Measurements from ENCODE around the gene TEX26. TPM values are rescaled to one million over a fixed set of nuclear protein-coding genes. Genes with fewer than 3 reads are reported as not detected.

Gene TEX26
- total and polyA plus RNA-seq, 12 donors: 0.10 to 1.1 (median 0.51) TPM; not detected in 8

DNA sequence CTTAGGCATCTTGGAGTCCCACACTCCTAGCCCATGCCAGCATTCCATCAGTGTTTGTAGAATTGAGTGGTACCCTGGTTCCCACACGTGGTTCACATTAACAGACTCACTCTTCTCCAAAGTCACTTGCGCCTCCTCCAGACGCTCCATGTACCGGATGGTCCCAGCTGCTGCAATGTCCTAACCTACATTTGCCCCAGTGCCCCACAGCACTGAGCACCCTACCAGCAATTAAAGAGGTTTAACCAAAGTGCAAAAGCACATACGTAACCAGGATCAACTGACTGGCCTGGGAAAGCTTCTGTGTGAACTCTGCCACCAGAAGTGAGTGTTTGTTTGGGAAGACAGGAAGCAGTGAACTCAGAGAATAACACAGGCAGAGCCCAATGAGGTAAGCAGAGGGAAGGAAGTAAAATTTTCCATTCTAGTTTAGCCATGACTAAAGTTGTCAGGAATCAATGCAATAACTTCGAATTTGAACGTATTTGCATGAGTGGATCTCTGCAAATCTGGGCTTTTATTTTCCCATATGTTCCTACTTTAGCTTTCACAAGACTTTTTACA lies 33.7 kb upstream of the TEX26 start:
- H3K4me1 ChIP-seq (replicated peaks in 1 of 2): no peaks in the 10 kb centered on the region
- DNase-seq: peak in 4 of 7 donors; percentile 15 to 34 (median 24)
- intact Hi-C loops (cut with DNase I): no loop called here
- 56 to 61% (median 58%) methylated on average over 7 of the region's 7 CpGs for WGBS, 4 donors
- H3K27ac ChIP-seq: peak overlapping the region in 2 of 5 donors; percentile 35 to 59
- no peak overlapping the region for H3K4me3 ChIP-seq
- TF ChIP-seq POLR2A (IDR thresholded peaks at IDR 0.05): no peak
- TF ChIP-seq, protein P1, sequence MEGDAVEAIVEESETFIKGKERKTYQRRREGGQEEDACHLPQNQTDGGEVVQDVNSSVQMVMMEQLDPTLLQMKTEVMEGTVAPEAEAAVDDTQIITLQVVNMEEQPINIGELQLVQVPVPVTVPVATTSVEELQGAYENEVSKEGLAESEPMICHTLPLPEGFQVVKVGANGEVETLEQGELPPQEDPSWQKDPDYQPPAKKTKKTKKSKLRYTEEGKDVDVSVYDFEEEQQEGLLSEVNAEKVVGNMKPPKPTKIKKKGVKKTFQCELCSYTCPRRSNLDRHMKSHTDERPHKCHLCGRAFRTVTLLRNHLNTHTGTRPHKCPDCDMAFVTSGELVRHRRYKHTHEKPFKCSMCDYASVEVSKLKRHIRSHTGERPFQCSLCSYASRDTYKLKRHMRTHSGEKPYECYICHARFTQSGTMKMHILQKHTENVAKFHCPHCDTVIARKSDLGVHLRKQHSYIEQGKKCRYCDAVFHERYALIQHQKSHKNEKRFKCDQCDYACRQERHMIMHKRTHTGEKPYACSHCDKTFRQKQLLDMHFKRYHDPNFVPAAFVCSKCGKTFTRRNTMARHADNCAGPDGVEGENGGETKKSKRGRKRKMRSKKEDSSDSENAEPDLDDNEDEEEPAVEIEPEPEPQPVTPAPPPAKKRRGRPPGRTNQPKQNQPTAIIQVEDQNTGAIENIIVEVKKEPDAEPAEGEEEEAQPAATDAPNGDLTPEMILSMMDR (IDR thresholded peaks at IDR 0.05): no peak
- H3K36me3 ChIP-seq (replicated peaks in 1 of 2): no peaks in the 10 kb centered on the region
- H3K9me3 ChIP-seq (replicated peaks in 1 of 3): no peaks in the 10 kb centered on the region
- no peaks in the 10 kb centered on the region for H3K27me3 ChIP-seq

DNA sequence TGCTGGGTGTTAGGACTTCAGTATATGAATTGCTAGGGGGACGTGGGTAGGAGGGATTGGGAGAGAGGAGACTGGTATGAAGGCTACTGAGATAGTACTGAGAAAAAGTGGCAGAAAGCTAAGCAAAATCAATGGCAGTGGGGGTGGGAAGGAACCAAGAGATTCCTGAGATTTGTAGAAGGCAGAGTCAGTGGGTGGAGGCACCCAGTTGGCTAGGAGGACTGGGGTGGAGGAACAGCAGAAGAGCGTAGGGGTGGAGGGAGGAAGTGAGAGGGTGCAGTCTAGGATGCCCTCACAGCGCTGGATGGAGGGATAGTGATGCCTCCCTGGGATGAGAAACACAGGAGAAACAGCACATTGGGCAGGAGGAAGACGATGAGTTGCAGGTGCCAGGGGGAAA lies 32.0 kb upstream of the TEX26 start:
- Histone ChIP-seq H3K27me3 (peaks cover 2% of the 10 kb centered on the region), H3K4me1 (replicated peaks in 1 of 2) (no peaks in the 10 kb centered on the region), H3K4me3 (no peak overlapping the region), H3K36me3 (replicated peaks in 1 of 2) (no peaks in the 10 kb centered on the region), H3K27ac (no peak overlapping the region), H3K9me3 (replicated peaks in 1 of 3) (no peaks in the 10 kb centered on the region)
- intact Hi-C loops (cut with DNase I): no loop called here
- TF ChIP-seq POLR2A (IDR thresholded peaks at IDR 0.05): no peak
- TF ChIP-seq, protein P1 (IDR thresholded peaks at IDR 0.05): no peak
- DNase-seq: no peak
- WGBS, 4 donors: 78 to 86% (median 82%) methylated on average over 4 of the region's 4 CpGs

DNA sequence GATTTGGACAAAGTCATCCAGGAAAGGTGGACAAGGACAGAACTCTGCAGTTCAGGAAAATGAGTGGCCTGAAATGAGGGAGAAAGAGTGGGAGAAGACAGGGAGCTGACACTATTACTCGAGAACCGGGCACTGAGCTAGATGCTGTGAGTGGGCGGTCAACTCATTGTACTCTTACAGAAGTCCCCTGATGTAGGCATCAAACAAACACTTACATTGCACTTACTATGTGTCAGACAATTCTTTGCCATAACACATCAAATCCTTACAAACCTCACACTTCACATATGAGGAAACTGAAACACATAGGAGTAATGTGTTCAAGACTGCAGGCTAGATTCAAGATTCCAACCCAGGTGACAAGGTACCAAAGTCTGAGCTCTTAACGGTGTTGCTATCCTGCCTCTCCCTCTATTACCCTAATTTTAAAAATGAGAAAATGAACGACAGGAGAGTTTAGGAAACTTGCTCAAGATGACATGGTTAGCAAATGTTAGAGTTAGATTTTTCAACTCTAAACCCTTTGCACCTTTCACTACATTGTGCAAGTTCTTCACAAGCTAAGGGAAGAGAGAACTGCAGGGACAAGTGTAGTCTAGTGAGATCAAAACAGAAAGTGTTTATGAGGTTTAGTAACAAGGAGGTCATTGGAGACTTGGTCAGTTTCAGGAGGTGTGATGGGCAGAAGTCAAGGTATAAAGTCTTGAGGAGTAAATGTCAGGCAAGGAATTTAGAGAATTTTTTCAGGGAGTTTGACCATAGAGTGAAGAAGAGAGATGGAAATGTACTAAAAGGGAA lies 31.3 kb upstream of the TEX26 start:
- Histone ChIP-seq H3K27me3 (peaks cover 9% of the 10 kb centered on the region), H3K4me1 (replicated peaks in 1 of 2) (peaks cover 0 to 4% of the 10 kb centered on the region in 2 donors), H3K36me3 (replicated peaks in 1 of 2) (no peaks in the 10 kb centered on the region), H3K9me3 (replicated peaks in 1 of 3) (no peaks in the 10 kb centered on the region), H3K4me3 (no peak overlapping the region), H3K27ac (no peak overlapping the region)
- no peak for DNase-seq
- TF ChIP-seq POLR2A (IDR thresholded peaks at IDR 0.05): no peak
- TF ChIP-seq, protein P1 (IDR thresholded peaks at IDR 0.05): no peak
- intact Hi-C loops (cut with DNase I): no loop called here
- WGBS, 4 donors: 76 to 86% (median 83%) methylated on average over 5 of the region's 5 CpGs

DNA sequence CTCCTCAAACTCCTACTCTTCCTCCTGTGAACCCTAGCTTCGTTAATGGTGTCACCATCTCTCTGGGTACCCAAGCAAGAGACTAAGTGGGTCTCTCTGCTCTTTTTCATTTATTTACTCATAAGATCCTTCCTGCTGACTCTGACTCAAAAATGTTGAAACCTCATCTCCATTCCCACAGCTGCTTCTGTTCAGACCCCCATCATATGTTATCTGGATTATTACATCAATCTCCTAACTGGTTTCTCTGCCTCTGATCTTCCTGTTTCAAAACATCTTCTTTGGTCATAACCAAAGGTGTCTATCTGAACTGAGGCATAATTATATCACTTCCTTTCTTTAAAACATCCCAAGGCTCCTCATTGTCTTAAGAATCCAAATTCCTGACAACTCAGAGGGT lies 28.4 kb upstream of the TEX26 start:
- H3K4me1 ChIP-seq (replicated peaks in 1 of 2): peaks cover 0 to 24% of the 10 kb centered on the region in 2 donors
- no peak overlapping the region for H3K4me3 ChIP-seq
- no peaks in the 10 kb centered on the region for H3K36me3 ChIP-seq (replicated peaks in 1 of 2)
- intact Hi-C loops (cut with DNase I): no loop called here
- TF ChIP-seq, protein P1 (IDR thresholded peaks at IDR 0.05): no peak
- TF ChIP-seq POLR2A (IDR thresholded peaks at IDR 0.05): no peak
- WGBS, 4 donors: 82 to 96% (median 89%) methylated on average over 1 of the region's 1 CpG
- no peak for DNase-seq
- H3K27me3 ChIP-seq: peaks cover 15% of the 10 kb centered on the region
- H3K27ac ChIP-seq: no peak overlapping the region
- no peaks in the 10 kb centered on the region for H3K9me3 ChIP-seq (replicated peaks in 1 of 3)

All from adrenal gland (tissue), 12 donors.